AG08395 (cell line): ENCODE data around the gene FAM136A.
A peak's percentile ranks its signal among the peaks of the same experiment; 100 is the strongest.
"Not testable (repeated sequence)": the region's sequence is repeated elsewhere in the genome, so short reads cannot be mapped to it uniquely, and the experiment has no call there.

ENCODE experiments used
- DNase-seq: peaks from one replicate; pipeline ENCODE4 v3.0.0; 2012; ENCODE audit warnings: mixed read lengths, low spot score

Gene FAM136A

GRCh38 chr2:70297828-70298227, 4.0 kb downstream of the FAM136A start:
- DNase-seq, result not testable (repeated sequence)

GRCh38 chr2:70283500-70284191, 18.2 kb downstream of the FAM136A start:
- DNase-seq, result no peak

DNA sequence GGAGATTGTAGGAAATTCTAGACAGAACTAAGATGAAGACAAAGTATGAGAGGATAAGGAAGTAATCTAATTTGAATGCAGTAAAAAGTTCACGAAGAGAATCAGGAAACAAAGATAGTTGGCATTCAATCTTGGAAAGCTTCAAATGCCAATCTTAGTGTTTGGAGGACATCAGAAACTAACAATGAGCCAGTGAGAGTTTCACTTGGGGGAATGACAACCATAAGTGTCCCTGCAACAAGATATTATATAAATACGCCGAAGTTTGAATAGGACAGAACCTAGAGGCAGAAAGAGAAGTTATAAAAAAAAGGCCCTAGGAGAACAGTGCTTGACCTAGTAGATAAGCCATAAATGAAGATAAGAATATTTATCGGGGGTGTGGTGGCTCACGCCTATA, 19.4 kb downstream of the FAM136A start:
- no peak for DNase-seq

DNA sequence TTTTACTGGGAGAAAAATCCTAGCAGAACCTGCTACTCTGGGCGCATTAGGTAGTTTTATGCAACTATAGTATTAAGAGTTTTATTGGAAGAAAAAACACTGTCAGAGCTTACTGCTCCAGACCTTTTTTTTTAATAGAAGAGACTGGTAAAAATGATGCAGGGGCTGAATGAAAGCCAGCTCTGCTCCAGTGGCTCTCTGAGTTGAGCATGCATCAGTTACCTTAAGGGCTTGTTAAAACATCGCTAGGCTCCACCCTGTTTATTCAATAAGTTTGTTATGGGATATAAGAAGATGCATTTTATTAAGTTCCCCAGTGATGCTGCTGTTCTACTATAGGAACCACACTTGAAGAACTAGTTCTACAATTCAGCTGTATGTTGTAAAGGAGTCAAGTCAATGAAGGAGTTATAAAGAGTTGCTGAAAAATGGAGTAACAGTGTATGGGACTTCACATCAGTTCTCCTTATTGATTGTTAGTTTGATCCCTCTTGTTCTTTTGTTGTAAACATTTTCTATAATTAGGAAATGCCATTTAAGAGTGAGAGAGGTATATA, 21.5 kb downstream of the FAM136A start:
- no peak for DNase-seq

GRCh38 chr2:70270323-70270722, 31.5 kb downstream of the FAM136A start:
- DNase-seq, result no peak

DNA sequence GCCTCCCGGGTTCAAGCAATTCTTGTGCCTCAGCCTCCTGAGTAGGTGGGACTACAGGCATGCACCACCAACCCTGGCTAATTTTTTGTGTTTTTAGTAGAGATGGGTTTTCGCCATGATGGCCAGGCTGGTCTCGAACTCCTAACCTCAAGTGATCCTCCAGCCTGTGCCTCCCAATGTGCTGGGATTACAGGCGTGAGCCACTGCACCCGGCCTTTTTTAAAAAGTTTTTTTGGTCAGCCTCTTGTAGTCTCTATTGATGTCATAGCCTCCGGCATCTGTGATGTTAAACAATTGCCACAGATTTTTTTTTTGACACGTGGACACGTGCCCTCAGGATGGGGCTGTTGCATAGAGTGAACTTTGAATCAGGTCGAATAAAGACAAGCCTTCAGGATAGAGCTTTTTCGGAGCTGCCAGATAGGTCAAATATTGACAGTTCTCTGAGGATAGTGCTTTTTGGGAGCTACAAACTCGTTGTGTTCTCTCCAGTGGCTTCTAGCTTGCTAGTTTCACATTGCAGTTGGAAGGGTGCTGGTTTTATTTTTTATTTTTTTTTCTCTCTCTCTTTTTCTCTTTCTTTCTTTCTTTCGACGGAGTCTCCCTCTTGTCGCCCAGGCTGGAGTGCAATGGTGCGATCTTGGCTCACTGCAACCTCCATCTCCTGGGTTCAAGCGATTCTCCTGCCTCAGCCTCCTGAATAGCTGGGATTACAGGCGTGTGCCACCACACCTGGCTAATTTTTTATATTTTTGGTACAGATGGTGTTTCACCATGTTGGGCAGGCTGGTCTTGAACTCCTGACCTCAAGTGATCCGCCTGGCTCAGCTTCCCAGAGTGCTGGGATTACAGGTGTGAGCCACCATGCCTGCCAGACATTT, 32.2 kb downstream of the FAM136A start:
- DNase-seq, result not testable (repeated sequence)

DNA sequence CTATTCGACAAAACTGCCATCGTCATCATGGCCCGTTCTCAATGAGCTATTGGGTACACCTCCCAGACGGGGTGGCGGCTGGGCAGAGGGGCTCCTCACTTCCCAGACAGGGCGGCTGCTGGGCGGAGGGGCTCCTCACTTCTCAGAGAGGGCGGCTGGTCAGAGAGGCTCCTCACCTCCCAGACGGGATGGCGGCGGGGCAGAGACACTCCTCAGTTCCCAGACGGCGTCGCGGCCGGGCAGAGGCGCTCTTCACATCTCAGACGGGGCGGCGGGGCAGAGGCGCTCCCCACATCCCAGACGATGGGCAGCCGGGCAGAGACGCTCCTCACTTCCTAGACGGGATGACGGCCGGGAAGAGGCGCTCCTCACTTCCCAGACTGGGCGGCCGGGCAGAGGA, 34.9 kb downstream of the FAM136A start:
- DNase-seq, result not testable (repeated sequence)

DNA sequence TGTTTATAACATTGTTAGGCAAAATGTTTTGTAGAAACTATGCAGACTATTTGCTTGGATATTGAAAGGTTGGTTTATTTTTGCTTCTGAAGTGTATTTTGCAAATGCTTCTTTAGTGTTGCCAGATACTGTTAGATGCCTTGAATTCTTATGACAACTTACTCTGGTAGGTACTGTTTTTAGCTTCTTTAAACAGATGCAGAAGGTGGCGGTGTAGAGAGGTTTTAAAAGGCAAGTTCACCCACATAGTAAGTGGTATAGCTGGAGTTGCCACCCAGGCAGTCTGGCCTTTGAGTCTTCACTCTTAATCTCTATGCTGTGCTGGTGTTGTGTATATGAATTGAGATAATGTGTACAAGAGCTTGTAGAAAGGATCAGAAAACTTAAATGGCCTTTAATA, 40.4 kb downstream of the FAM136A start:
- DNase-seq, result no peak

DNA sequence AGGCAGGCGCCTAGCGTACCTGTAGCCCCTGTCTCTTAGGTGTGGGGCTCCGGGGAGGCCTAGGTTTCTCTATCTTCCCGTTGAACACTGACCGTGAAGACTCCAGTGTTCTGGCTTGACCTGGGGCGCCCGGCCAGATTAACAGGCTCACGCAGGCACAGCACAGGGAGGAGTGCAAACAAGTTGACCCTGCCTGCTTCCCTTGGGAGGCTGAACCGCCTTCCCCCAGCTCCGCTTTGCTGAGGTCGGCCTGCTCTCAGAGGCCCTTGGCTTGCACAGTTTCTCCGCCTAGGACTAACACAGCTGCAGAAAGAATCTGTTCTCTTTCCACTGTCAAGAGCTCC, 43.4 kb downstream of the FAM136A start:
- DNase-seq, result peak; percentile 41

GRCh38 chr2:70255637-70256314, 46.1 kb downstream of the FAM136A start:
- DNase-seq, result no peak

DNA sequence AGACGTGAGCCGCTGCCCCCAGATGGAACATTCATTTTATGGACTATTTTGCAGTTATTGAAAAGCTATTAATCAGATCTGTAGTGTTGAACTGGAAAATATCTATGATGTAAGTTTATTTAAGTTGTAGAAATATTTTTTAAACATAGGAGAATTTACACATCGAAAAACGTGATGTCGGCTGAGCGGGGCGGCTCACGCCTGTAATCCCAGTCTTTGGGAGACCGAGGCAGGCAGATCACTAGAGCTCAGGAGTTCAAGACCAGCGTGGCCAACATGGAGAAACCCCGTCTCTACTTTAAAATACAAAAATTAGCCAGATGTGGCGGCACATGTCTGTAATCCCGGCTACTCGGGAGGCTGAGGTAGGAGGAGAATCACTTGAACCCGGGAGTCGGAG, 51.4 kb downstream of the FAM136A start:
- DNase-seq, result no peak

- DNase-seq, result peak; percentile 99
Observed at GRCh38 chr2:70248181-70248847, 53.6 kb downstream of the FAM136A start, which contains the start of gene TIA1. Gene TIA1 (minus strand): TSS chr2:70248628. CDS start chr2:70248430, 198 bp downstream.

DNA sequence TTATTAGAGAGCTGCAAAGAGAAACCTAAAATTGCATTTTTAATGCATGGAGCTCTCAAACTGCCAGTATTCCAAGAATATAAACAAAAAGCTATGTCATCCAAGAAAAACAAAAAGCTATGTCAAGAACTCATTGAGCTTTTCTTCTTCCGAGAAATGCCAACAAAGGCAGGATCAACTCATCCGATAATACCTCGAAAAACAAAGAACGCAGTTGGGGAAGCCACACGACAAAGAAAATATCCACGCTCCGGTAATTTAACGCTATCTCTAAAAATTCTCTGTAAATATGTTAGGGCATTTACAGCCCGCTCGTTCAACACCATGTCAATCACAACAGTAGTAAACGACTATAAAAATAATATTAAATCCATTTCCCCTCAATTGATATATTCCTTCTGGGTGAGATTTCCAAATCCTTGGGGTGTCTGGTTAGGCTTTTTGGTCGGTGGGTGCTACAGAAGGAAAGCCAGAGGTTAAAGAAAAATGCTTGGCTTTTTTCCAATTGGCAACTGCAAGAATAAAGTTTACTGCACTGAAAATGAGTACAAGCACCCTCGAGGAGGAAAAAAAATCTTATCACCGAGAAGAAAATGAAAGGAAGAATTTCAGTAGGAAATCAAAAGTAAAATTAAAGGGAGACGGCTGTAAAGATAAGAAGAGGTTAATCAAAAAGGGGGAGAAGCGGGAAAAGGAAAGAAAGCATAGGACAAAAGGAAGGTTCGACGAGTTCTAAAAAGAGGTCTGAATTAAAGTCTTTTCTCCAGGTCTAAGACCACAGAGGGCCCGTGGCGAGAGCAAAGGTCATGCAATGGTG, 54.3 kb downstream of the FAM136A start:
- no peak for DNase-seq
